Epithelial cell of proximal tubule (primary cell): ENCODE results near the gene MRGPRE. TPM values are rescaled to one million over a fixed set of nuclear protein-coding genes. Genes with fewer than 3 reads are reported as not detected.

Experiments used
- DNase-seq: peaks from one replicate; pipeline ENCODE4 v3.0.0-alpha.2; 2011; ENCODE audit warnings: low read depth
- H3K4me3 ChIP-seq: 2 replicates; pipeline ENCODE4 v1.5.1; 2011; ENCODE audit warnings: low read depth, mild to moderate bottlenecking, low read length
- total RNA-seq: library from RNA; depleted of rRNA; stranded (reverse); fragments of >200 nt; gene quantifications from 2 replicates; pipeline ENCODE4 v1.2.3, GENCODE V29; 2015
- TF ChIP-seq, protein P1 (sequence below): conservative IDR thresholded peaks from 2 replicates; pipeline ENCODE4 v1.5.1; 2012; ENCODE audit warnings: low read depth, mild to moderate bottlenecking, low read length

Gene MRGPRE
- total RNA-seq, 1 donor from 2014 or later = not detected

- H3K4me3 ChIP-seq = no peak overlapping the region
- DNase-seq = no peak
- TF ChIP-seq, protein P1, sequence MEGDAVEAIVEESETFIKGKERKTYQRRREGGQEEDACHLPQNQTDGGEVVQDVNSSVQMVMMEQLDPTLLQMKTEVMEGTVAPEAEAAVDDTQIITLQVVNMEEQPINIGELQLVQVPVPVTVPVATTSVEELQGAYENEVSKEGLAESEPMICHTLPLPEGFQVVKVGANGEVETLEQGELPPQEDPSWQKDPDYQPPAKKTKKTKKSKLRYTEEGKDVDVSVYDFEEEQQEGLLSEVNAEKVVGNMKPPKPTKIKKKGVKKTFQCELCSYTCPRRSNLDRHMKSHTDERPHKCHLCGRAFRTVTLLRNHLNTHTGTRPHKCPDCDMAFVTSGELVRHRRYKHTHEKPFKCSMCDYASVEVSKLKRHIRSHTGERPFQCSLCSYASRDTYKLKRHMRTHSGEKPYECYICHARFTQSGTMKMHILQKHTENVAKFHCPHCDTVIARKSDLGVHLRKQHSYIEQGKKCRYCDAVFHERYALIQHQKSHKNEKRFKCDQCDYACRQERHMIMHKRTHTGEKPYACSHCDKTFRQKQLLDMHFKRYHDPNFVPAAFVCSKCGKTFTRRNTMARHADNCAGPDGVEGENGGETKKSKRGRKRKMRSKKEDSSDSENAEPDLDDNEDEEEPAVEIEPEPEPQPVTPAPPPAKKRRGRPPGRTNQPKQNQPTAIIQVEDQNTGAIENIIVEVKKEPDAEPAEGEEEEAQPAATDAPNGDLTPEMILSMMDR = no peak
Measured at GRCh38 chr11:3204141-3205015, 27.8 kb downstream of the MRGPRE start.

DNA sequence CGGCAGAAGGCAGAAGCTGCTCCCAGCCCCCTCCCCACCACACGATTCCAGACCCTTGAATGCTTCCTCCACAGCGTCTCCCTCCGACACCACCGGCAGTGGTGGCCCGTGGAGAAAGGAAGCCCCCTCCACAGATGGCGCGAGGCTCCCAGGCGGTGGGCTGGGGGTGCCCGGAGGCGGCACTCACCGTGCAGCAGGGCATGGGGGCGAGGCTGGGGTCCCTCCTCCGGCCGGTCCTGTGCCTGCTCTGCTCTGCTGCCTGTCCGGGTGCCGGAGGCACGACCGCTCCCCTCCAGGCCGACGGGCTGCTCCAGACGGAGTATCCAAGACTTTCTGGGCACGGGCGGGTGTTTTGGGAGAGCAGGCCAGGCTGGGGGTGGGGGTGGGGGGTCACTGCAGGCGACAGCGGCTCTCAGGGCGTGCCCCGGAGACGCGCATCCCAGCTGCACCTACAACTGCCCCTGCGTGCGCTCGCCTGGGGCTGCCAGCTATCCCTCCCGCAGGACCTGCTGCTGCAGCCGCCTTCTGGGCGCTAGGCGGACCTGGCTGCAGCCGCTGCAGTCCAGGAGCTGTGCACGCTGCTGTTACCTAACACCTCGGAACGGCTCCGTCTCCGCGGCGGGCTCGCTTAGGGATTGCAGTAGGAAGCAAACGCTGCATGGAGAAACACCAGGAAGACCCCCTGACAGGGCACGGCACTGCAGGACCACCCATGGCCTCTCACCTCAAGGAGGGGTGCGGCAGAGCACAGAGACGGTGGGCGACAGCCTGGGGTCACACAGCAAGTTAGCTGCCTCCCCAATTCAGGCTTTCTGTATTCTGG is 28.8 kb downstream of the MRGPRE start:
- DNase-seq = no peak
- TF ChIP-seq, protein P1 = no peak
- no peak overlapping the region for H3K4me3 ChIP-seq

DNA sequence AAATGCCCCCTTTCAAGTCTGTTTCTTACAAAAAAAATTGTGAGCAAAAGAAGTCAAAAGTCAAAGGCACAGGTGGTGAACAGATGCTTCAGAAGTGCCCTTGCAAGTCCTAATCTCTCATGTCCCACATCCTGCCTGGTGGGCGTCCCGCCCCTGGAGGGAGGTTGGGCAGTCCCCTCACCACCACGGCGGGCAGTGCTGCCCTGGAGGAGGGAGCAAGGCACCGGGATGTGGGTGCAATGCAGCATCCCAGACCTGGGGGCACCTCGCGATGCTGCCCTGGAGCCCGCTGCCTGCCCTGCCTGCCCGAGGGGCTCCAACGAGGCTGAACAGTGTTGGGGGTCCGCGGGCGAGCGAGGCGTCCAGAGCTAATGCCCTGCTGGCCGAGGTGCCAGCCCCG is 29.5 kb downstream of the MRGPRE start:
- DNase-seq = no peak
- H3K4me3 ChIP-seq = no peak overlapping the region
- TF ChIP-seq, protein P1 = no peak

DNA sequence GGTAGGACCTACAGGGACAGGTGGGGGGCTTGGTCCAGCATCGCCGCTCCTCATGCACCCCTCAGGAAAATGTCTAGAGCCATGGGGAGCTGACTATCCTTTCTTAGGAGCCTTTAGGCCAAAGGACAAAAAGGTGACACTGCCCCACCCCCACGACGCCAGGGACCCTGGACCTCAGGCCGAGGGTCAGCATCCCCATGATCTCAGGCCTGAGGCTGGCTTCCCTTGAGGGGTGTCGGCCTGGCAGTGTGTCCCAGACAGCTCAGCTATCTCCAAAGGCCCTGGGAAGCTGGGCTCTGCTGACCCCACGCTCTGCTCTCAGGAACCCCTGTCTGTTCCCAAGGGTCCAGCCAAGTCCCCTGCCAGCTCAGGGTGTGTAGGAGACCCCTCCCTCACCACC is 29.9 kb downstream of the MRGPRE start:
- TF ChIP-seq, protein P1 = no peak
- H3K4me3 ChIP-seq = no peak overlapping the region
- no peak for DNase-seq

GRCh38 chr11:3201677-3202181 is 30.5 kb downstream of the MRGPRE start:
- DNase-seq = no peak
- TF ChIP-seq, protein P1 = no peak
- H3K4me3 ChIP-seq = no peak overlapping the region

DNA sequence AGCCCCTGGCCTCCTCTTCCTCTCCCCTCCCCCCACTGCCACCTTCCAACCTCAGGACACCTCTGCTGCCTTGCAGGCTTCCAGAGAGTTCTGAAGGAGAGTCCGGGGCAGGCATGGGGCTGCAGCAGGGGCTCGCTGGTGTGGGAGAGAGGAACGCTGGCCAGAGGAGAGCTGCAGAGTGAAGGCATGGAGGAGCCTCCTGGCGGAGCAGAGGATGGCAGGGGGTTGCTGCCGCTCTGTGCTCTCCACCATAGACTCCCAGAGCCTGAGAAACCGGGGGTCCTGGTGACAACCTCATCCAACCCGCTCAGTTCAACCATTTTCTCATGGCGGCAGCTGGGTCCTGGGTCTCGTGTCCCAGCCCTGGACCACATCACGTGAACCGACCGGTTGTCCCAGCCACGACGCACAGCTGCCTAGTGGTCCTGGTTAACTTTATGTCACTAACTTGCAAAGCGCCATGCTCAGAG is 31.1 kb downstream of the MRGPRE start:
- no peak overlapping the region for H3K4me3 ChIP-seq
- DNase-seq = no peak
- TF ChIP-seq, protein P1 = no peak
